ENCODE data around the gene GPC6.

DNA sequence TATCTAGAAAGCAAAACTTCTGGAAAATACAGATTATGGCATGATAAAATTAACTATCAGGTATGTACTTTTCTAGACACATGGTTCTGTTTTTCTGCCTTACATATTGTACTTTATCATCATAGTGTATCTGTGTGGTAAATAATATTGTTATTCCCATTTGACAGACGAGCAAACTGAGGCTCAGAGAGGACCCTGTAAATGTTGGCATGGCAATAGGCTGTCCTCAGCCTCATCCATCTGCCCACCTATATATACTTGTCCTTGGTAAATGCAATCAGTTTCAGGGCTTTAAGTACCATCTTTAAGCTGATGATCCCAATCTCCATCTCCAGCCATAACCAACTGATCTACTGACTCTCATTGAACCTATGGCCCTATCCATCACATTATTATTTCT lies 1074.9 kb downstream of the GPC6 start:
- TF ChIP-seq RCOR1 (IDR thresholded peaks at IDR 0.05; ENCODE audit: low read length), result no peak
- TF ChIP-seq, protein P1, sequence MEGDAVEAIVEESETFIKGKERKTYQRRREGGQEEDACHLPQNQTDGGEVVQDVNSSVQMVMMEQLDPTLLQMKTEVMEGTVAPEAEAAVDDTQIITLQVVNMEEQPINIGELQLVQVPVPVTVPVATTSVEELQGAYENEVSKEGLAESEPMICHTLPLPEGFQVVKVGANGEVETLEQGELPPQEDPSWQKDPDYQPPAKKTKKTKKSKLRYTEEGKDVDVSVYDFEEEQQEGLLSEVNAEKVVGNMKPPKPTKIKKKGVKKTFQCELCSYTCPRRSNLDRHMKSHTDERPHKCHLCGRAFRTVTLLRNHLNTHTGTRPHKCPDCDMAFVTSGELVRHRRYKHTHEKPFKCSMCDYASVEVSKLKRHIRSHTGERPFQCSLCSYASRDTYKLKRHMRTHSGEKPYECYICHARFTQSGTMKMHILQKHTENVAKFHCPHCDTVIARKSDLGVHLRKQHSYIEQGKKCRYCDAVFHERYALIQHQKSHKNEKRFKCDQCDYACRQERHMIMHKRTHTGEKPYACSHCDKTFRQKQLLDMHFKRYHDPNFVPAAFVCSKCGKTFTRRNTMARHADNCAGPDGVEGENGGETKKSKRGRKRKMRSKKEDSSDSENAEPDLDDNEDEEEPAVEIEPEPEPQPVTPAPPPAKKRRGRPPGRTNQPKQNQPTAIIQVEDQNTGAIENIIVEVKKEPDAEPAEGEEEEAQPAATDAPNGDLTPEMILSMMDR (IDR thresholded peaks at IDR 0.05), result no peak
- TF ChIP-seq NFIC (IDR thresholded peaks at IDR 0.05; ENCODE audit: borderline replicate concordance), result no peak
- TF ChIP-seq, protein P2, sequence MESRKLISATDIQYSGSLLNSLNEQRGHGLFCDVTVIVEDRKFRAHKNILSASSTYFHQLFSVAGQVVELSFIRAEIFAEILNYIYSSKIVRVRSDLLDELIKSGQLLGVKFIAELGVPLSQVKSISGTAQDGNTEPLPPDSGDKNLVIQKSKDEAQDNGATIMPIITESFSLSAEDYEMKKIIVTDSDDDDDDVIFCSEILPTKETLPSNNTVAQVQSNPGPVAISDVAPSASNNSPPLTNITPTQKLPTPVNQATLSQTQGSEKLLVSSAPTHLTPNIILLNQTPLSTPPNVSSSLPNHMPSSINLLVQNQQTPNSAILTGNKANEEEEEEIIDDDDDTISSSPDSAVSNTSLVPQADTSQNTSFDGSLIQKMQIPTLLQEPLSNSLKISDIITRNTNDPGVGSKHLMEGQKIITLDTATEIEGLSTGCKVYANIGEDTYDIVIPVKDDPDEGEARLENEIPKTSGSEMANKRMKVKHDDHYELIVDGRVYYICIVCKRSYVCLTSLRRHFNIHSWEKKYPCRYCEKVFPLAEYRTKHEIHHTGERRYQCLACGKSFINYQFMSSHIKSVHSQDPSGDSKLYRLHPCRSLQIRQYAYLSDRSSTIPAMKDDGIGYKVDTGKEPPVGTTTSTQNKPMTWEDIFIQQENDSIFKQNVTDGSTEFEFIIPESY (IDR thresholded peaks at IDR 0.05; ENCODE audit: borderline replicate concordance, low read depth), result no peak
- no peak for TF ChIP-seq YY1 (IDR thresholded peaks at IDR 0.05; ENCODE audit: low read depth)
- no peak for TF ChIP-seq RAD21 (IDR thresholded peaks at IDR 0.05; ENCODE audit: low read length)
- TF ChIP-seq NRF1 (IDR thresholded peaks at IDR 0.05; ENCODE audit: low read depth, low read length), result no peak
- TF ChIP-seq RFX5 (IDR thresholded peaks at IDR 0.05; ENCODE audit: low read length), result no peak
- no peak for TF ChIP-seq EZH2phosphoT487 (IDR thresholded peaks at IDR 0.05; ENCODE audit: borderline replicate concordance, low read depth)
- TF ChIP-seq EP300 (IDR thresholded peaks at IDR 0.05; ENCODE audit: borderline replicate concordance in 1 of 2, low read depth in 1 of 2, low read length in 1 of 2), result no peak
